Adrenal gland (tissue), 5 donors: Measurements from ENCODE around the gene ESRP2.

Experiments used
- POLR2A ChIP-seq, 2 donors: fragments of 450-650 bp; IDR thresholded peaks; one replicate each; pipeline ENCODE4 v1.6.1; 2017; ENCODE audit warnings: antibody characterized with exemption in 2 of 2, mild to moderate bottlenecking in 2 of 2, moderate library complexity in 1 of 2
- TF ChIP-seq, protein P1 (sequence below), 6 experiments: fragments of 450-650 bp in 4 of 6; fragments of 200-600 bp in 2 of 6; sonication (generic) in 1 of 6; IDR thresholded peaks; 1 replicate in 5 of 6; 2 replicates in 1 of 6; pipeline versions ENCODE4 v1.5.1 to v1.8.0; 2016 to 2021; ENCODE audit warnings: antibody characterized with exemption in 6 of 6, mild to moderate bottlenecking in 2 of 6, moderate library complexity in 1 of 6
- donor health status: DM: no; HTN: no; CAD: no.

DNA sequence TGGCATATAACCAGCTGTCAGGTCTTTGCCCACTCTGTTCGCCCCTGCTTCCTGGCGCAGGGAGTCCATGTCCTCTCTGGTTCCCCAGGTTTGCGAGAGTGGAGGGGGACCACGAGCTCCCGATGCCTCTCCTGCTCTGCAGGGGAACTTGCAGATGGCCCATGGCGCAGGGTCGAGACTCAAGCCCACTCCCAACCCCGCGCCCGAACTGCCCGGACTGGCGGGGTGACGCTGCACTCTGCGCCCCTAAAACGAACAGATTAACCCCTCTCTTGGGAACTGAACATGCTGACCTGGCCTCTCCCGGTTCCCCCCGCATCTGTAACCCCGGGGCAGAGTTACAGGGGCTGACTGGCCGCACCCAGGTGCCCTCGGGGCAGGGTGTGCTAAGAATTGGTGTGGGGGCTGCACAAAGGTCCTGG is 8.6 kb upstream of the ESRP2 start:
- TF ChIP-seq, protein P1, sequence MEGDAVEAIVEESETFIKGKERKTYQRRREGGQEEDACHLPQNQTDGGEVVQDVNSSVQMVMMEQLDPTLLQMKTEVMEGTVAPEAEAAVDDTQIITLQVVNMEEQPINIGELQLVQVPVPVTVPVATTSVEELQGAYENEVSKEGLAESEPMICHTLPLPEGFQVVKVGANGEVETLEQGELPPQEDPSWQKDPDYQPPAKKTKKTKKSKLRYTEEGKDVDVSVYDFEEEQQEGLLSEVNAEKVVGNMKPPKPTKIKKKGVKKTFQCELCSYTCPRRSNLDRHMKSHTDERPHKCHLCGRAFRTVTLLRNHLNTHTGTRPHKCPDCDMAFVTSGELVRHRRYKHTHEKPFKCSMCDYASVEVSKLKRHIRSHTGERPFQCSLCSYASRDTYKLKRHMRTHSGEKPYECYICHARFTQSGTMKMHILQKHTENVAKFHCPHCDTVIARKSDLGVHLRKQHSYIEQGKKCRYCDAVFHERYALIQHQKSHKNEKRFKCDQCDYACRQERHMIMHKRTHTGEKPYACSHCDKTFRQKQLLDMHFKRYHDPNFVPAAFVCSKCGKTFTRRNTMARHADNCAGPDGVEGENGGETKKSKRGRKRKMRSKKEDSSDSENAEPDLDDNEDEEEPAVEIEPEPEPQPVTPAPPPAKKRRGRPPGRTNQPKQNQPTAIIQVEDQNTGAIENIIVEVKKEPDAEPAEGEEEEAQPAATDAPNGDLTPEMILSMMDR (IDR thresholded peaks at IDR 0.05), result no peak
- no peak for TF ChIP-seq POLR2A (IDR thresholded peaks at IDR 0.05)
